Islet of Langerhans (tissue), 1 donor: ENCODE data around the gene INO80D.
"Not testable (repeated sequence)": the region's sequence is repeated elsewhere in the genome, so short reads cannot be mapped to it uniquely, and the experiment has no call there.

Source experiments
- FAIRE-seq: peaks from one replicate; lab custom pipeline; 2011; peaks lifted over from hg19 to GRCh38; lab: Jason Lieb, UNC

Gene INO80D

DNA sequence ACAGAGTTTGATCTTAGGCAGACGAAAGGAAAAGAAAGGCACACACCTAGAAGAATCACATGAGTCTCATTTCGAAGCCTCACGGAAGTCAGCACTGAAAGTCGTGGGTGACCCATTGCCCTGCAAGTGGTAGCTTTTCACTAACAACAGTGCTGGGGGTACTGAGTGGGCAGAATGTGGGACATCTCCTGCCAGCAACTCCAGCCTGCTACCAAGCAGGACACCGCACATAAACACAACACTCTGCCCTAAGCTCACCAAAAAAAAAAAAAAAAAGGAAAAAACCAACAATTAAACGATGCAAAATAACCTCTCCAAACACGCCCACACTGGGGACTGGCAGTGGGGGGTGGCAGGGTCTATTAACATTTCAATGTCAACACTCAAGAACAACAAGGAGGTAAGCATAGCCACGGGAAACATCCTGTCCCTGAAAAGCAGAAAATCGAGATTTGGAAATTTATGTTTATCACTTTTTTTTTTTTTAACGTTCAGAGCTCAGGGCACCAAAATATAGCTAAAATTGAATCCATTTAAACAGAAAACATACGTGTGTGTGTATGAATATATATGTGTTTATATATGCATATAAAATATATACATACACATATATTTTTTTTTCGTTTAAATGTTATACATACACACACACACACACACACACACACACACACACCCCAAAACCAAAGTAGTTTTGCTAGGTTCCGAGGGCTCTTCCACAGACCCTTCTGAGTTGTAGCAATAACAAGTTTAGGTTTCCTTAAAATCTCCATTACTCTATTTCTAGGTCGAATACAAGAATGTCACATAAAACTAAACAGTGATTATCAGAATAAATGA, 2.2 kb downstream of the INO80D start:
- FAIRE-seq, result peak; percentile 66

DNA sequence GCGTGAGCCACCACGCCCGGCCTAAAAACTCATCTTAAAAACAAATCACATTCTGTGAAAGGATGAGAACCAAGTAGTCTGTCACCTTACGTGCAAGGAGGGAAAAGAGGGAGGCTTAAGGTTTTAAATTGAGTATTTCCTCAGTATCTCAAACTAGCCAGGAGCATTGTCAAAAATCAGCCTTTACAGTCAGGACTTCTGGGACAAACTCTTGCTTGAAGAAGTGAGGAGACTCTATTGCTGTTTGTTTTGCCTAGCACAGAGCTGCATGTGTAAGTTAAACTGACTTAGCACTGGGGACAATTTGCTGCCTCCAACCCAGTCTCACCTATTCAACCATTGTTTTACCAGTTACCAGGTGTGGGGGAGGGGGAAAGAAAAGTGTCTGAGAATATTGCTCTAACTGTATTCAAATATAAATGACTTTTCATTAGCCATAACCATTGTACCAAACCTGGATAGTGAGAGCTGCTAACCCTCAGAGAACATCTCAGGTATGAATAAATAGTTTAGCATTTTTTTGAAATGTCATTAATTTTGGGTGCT, 3.6 kb downstream of the INO80D start:
- no peak for FAIRE-seq

DNA sequence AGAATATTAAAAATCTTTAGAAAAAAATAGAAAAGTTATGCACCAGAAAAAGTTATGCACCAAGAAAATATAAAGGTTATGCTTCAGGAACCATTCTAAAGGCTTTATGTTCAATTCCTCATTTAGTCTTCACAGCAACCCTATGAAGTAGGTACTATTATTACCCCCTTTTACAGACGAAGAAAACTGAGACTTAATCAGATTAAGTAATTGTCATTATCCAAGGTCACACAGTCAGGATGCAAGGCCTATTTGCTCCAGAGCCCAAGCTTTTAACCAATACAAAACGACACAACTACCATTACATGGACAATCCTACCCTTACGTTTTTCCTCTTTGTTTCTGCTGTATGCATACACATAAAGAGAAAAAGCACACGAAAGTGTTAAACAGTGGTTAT, 5.0 kb downstream of the INO80D start:
- no peak for FAIRE-seq

DNA sequence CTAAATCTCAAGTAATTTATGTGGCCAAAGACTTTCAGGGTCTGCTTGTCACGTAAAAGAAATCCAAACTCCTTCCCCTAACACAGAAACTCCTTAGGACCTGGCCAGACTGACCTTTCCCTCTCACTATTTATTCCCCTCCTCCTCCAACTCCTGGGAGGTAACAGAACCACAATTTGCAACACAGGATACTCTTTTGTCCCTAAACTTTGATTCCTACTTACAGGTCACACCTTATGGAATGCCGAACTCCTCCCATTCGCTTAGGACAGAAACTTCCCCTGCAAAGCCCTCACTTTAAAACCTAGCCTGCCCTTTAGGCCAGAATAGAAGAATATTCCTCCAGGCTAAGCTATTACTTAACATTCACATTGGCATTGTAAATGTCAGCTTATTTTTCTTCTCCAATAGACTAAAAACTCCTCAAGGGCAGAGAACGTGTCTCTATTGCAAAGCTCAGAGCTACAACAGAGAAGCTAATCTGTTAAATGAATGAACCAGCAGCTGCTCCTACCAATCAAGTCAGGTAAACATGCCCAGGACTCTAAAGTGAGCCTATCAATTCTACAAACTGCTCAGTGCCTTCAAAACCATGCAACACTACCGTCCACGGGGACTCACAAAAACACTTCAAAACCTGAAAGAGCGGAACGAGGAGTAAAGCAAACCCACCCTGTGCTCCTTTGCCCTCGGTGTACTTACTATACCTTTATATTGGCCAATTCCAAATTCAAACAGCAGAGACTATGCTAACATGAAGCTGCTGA, 6.1 kb downstream of the INO80D start:
- no peak for FAIRE-seq

DNA sequence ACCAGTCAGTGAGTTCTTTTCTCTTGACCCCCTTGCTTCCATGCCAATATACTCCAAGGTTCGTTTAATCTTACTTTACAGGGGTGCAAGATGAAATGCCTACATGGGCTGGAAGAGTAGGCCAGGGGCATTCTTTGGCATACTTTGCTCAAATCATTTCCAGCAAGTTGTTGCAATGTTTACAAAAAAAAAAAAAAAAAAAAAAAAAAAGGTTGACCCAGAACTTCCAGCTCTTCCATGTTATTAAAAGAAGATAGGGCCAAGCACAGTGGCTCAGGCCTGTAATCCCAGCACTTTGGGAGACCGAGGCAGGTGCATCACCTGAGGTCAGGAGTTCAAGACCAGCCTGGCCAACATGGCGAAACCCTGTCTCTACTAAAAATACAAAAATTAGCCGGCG, 8.1 kb downstream of the INO80D start:
- FAIRE-seq, result not testable (repeated sequence)

DNA sequence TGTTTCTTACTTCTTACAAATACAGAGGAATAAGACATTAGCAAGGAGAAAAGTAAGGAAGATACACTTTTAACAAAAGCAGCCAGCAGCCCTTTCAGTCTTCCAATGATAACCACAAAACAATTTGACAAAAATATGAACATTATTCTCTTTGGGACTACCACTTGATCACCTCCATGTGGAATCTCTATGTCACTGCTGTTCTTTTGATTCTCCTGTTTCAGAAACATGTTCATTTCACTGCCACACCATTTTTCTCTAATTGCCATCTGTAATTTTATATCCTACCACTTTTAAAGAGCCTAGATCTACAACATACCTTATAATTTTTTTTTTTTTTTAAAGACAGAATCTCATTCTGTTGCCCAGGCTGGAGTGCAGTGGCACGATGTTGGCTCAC, 10.9 kb downstream of the INO80D start:
- FAIRE-seq, result no peak

DNA sequence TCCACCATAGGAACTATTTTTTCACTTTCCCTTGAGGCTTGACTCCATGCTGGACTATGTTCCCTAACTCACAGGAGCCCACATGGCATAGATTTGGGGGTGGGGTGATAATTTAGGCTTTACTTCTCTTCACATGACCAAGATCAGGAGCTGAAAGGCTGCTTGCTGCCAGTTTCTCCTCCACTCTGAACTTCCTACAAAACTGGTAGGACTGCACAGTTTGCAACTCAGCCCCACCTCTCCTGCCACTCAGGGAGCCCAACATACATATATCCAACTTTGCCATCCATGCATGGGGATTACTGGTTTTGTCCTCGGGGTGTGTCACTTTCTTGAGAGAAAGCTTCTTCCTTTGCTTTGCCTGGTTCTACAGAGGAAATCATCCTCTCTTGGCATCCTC, 14.2 kb downstream of the INO80D start:
- no peak for FAIRE-seq

DNA sequence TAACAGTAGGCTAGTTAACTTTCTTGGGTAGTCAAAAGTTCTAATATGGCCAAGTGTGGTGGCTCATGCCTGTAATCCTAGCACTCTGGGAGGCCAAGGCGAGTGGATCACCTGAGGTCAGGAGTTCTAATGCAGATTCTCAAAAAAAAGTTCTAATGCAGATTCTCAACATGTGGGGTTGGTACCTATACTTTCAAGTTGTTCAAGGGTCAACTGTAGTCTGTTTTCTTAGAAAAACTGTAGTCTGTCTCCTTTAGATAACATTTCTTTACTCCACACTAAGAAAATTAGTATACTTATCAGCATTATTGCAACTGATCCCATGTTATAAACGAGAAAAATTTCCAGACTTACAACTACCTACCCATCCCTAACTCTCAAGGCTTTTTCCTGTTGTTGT, 16.6 kb downstream of the INO80D start:
- no peak for FAIRE-seq

DNA sequence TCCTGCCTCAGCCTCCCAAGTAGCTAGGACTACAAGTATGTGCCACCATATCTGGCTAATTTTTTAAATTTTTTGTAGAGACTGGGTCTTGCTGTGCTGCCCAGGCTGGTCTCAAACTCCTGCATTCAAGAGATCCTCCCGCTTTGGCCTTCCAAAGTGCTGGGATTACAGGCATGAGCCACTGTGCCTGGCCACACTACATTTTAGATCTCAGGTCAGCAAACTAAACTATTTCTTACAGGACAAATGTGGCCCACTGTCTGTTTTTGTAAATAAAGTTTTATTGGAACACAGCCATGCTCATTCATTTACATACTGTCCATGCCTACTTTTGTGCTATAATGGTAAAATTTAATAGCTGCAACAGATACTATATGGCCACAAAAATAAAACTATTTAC, 17.8 kb downstream of the INO80D start:
- no peak for FAIRE-seq

DNA sequence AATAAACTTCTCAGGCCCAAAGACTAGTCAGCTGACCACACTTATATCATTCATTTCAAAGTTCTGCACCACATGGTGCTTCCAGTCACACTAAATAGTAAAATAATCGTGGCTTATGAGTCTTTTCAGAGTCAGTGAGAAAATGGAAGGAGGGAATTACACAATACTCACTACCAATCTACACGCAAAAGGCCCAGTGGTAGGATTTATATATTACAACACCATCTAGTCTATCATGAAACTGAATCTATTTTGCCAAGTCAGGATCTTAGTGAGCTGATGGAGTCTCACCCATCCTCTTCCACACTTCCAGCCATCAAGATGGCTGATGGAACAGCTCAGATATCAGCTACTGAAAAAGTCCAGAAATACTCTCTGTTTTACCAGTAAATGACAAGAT, 21.9 kb downstream of the INO80D start:
- no peak for FAIRE-seq

DNA sequence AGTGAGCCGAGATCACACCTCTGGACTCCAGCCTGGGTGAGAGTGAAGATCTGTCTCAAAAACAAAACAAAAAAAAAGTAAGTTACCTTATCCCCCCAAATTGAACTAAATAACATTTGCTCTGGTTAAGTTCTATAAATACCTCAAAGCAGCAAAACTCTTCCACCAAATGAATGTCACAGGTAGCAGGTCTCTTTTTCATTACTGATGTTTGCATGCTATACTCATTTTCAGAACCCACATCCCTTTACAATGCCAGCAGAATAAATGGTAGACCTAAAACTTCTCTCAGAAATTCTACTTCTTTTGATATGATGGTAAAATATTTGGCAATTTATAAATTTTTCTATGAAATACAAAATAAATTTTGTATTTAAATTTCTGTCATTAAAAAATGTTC, 22.3 kb downstream of the INO80D start:
- no peak for FAIRE-seq

DNA sequence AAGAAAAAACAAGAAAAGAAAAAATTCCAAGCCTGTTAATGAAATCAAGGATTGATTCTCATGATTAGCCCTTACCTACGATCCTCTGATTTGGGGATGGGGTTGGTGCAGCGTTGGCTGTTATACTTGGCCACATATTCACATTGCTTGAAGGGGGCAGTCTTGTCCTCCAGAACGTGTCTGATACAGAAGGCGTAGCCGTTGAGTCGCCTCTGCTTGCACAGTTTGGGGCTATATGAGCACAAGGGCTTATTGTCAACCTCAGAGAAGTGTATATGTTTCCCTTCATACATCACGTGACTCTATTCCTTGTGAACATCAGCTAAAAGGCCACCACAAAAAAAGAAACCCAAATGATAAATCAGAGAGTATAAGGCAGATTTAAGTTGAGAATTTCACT, 23.2 kb downstream of the INO80D start:
- no peak for FAIRE-seq

DNA sequence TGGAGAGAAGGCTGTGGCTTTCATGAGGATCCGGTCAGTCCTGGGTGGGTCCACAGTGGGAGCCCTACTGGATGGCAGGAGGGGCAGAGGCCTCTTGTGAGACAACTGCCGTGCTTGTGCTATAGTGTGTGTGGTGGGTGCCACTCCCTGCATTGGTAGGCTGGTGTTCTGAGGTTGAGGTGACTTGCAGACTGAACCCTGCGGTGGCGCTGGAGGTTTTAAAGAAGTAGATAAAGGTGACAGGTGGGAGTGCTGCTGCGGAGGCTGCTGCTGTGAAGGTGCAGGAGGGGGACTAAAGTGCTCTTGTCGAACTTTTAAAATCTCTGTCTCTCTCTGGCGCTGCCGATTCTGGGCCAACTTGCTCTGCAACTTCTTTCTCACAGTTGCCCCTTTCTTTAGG, 29.7 kb downstream of the INO80D start:
- FAIRE-seq, result no peak

DNA sequence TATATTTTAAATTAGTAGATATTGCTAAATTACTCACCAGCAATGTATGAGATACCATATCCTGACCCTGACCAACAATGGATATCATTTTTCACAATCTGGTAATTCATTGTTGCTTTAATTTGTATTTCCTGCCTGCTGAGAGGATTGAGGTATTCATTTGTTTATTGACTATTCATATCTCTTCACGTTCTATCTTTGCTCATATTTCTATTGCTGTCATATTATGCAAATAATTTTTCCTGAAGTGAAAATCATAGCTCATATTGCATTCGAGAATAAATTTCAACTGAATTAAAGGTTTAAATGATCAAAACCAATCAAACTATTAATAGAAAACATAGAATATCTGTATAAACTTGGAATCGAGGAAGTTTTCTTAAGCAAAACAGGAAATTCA, 31.0 kb downstream of the INO80D start:
- FAIRE-seq, result peak; percentile 86

DNA sequence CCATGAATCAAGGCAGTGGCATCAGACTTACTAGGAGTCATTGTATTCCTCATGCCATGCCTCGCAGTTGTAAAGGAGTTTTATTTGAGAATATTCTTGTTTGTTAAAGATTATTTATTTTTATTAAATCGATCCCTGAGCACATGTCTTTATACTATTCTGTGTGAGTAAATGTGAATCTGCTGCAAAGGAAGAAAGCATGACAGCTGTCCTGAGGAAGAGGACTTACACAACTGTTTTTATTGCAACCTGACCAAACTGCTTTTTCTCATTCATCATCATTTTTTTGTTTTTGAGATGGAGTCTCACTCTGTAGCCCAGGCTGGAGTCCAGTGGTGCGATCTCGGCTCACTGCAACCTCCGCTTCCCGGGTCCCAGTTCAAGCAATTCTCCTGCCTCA, 34.1 kb downstream of the INO80D start:
- FAIRE-seq, result no peak

DNA sequence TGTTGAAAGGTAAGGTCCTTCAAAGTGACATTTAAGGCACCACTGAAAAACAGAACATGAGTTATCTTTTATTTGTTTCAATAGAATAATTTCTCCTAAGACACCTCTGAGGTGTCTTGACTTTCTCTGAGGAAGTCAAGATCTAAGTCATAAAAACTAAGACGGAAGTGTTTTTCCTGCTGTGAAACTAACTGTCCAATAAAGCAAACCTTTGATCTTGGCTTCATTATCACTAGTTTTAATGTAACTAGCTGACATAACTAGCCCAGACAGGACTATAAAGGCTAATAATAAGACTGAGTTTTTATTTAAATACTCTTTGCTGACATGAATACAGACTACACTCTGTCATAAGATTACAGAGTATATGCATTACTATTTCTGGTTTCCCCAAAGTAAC, 36.6 kb downstream of the INO80D start:
- FAIRE-seq, result no peak

DNA sequence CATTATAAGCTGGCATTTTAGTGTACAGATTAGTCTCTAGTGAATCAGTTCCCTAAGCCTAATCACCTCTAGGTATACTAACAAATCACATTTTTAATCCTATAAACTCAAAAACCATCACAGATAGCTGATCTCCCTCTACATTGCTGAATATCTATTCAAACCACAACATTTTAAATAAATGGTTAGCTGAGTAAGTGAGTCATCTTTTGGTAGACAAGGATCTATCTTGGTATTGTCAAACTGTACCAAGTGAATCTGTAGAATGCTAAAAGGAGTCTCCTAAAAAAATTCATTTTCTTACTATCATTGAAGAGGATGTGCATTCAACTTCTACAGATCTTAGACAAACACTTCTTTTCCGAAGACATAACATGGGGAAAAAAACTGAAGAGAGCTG, 40.7 kb downstream of the INO80D start:
- FAIRE-seq, result no peak

DNA sequence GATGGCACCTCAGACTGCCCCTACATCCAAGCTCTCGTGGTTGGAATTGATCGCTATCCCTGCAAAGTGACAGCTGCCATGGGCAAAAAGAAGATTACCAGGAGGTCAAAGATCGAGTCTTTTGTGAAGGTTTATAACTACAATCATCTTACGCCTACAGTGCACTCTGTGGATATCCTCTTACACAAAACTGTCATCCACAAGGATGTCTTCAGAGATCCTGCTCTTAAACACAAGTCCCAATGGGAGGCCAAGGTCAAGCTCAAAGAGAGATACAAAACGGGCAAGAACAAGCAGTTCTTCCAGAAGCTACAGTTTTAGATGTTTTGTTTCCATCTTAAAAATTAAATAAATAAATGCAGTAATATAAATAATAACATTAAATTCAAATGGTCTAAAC, 45.4 kb downstream of the INO80D start:
- no peak for FAIRE-seq

DNA sequence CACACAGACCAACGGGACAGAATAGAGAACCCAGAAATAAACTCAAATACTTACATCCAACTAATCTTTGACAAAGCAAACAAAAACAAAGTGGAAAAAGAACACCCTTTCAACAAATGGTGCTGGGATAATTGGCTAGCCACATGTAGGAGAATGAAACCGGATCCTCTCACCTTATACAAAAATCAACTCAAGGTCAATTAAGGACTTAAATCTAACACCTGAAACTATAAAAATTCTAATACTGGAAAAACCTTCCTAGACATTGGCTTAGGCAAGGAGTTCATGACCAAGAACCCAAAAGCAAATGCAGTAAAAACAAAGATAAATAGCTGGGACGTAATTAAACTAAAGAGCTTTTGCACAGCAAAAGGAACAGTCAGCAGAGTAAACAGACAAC, 50.6 kb downstream of the INO80D start:
- FAIRE-seq, result not testable (repeated sequence)

DNA sequence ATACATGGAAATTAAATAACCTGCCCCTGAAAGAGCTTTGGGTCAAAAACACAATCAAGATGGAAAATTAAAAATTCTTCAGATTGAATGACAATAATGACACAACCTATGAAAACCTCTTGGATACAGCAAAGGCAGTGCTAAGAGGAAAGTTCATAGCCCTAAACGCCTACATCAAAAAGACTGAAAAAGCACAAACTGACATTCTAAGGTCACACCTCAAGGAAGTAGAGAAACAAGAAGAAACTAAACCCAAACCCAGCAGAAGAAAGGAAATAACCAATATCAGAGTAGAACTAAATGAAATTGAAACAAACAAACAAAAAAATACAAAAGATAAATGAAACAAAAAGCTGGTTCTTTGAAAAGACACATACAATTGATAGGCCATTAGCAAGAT, 52.5 kb downstream of the INO80D start:
- FAIRE-seq, result not testable (repeated sequence)

DNA sequence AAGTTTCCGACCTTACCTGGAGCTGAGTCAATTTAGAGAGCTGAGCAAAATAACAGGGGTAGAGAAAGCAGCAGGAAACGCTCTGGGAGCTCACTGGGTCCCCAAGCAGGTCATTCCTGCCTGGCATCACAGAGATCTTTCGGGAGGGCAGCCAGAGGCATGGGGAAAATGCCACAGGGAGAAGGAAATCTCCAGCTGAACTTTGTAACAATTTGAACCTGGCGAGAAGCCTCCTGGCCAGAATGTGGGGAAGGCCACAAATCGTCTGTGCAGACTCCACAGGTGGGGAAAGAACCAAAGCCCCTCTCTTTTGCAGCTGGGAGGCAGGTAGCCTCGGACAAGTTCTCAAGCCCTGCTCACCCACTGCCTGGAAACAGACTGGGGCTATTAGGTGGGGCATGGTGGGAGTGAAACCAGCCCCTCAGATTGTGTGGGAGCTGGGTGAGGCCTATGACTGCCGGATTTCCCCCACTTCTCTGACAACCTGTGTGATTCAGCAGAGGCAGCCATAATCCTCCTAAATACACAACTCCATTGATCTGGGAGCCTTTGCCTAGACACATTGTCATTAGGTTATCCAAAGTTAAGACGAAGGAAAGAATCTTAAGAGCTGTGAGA, 53.9 kb downstream of the INO80D start:
- FAIRE-seq, result no peak

DNA sequence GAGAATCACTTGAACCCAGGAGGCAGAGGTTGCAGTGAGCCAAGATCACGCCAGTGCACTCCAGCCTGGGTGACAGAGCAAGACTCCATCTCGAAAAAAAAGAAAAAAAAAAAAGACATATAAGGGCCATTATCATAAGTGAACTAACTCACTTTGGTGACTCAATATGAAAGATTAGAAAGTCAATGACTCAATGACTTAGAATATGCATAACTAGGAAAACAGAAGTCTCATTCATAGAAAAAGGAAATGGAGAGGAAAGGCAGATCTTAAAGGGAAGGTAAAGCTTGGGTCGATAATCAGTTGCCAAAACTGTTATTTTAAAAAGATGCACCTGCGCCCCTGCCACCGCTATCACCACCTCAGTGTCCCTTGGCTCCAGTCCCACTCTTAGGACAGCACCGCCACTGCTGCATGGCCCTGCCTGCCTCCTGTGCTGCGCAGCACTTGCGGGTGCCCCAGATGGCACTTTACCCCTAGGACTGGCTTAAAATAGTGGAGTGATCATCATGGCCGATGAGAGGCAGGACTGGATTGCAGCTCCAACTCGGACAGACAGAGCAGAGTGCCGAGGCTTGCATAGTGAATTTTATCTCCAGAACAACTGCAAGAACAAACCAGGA, 54.7 kb downstream of the INO80D start:
- FAIRE-seq, result no peak

DNA sequence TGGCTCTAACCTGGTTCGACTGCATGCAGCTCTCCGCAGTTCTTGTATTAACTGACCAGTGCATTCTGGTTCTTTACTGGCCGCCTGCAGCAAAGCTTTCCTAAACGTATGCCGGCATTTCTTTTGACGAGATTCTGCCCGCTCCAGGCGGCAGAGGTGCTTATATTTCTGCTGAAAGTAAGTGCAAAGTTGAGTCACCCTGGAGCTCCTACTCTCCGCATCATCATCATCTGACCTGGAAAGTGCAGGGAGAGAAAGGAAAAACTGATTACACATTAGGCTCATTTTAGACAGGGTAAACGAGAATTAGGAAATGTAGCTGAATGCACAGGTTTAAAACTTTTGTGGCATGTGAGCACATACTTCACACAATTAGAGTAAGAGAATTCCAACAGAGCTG, 57.9 kb downstream of the INO80D start:
- FAIRE-seq, result no peak
